HUES6 (cell line): ENCODE data around the gene ZNF775.
"Not testable (repeated sequence)": the region's sequence is repeated elsewhere in the genome, so short reads cannot be mapped to it uniquely, and the experiment has no call there.

ENCODE experiments used
- H3K27ac ChIP-seq: 2 replicates; pipeline ENCODE4 v1.7.0; 2013; ENCODE audit warnings: low read depth, mild to moderate bottlenecking, low read length, inconsistent platforms
- H3K27me3 ChIP-seq: 2 replicates; pipeline ENCODE4 v1.6.1; 2013; ENCODE audit warnings: low read length; ENCODE audit not compliant: control insufficient read depth, insufficient read depth
- H3K36me3 ChIP-seq: 2 replicates; pipeline ENCODE4 v1.6.1; 2013; ENCODE audit warnings: low read length; ENCODE audit not compliant: control insufficient read depth, insufficient read depth
- H3K4me1 ChIP-seq: 2 replicates; pipeline ENCODE4 v1.6.1; 2013; ENCODE audit warnings: low read length; ENCODE audit not compliant: control insufficient read depth, insufficient read depth
- H3K4me3 ChIP-seq: 2 replicates; pipeline ENCODE4 v1.5.1; 2013; ENCODE audit warnings: low read depth, low read length
- H3K9ac ChIP-seq: one replicate; pipeline ENCODE4 v1.6.1; 2013; ENCODE audit warnings: mild to moderate bottlenecking, low read length
- H3K9me3 ChIP-seq: 2 replicates; pipeline ENCODE4 v1.6.1; 2013; ENCODE audit warnings: low read depth, low read length; ENCODE audit not compliant: control insufficient read depth, insufficient read depth

ZNF775 gene

DNA sequence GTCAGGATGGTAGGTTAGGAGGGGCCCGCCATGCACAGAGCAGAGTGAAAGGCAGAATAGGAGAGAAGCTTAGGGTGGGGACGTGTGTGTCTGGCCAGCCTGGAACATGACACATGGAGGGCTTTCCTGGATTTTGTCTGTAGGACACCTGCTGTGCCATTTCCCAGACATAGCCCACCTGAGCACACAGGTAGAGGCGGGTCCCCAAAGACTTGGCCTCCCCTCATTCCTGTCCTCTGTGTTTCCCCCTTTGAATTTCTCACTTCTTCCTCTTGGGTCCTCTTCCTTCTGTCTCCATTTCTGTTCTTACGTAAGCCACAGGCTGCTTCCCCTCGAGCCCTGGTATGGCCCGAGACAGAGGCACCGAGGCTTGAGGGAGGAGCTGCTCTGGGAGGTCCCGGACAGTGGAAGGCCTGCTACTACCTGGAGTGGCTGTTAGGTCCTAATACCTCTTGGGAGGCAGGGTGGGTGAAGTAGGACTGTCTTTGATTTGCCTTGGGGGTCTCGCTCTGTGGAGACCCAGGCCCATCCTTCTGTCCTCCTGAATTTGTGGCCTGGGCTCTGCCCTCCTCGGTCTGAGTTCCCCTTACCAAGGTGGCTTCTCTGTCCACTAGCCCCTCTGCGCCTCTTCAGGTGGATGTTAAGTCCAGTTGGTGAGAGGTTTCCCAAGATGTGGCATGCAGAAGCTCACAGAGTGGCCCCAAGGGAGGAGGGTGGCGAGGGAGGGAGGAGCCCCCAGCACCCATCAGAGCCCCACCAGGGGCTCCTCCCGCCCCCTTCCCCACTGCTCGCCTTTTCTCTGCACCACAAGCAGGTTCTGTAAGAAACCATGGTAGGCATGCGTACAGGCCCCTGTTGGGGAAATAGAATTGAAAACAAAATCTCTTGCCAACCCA is 5.5 kb downstream of the ZNF775 start:
- H3K9me3 ChIP-seq, result no peaks in the 10 kb centered on the region
- peaks cover 17% of the 10 kb centered on the region for H3K36me3 ChIP-seq
- H3K27ac ChIP-seq, result peak overlapping the region; percentile 86
- no peaks in the 10 kb centered on the region for H3K27me3 ChIP-seq
- no peak overlapping the region for H3K4me3 ChIP-seq
- H3K9ac ChIP-seq, result peak overlapping the region; percentile 47
- H3K4me1 ChIP-seq, result peaks cover 62% of the 10 kb centered on the region

DNA sequence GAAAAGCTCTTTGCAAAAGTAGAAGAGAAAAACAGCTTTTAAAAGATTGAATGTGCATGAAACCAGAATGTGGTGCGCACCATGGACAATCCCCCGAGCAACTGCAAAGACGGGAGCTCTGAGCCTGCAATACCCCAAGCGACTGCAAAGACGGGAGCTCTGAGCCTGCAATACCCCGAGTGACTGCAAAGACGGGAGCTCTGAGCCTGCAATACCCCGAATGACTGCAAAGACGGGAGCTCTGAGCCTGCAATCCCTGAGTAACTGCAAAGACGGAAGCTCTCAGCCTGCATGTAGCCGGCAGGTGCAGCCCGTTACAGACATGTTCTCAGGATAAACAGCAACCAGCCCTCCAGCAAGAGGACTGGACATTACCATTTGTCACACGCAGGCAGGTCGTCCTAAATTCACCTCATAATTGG is 6.2 kb downstream of the ZNF775 start:
- no peak overlapping the region for H3K27ac ChIP-seq

DNA sequence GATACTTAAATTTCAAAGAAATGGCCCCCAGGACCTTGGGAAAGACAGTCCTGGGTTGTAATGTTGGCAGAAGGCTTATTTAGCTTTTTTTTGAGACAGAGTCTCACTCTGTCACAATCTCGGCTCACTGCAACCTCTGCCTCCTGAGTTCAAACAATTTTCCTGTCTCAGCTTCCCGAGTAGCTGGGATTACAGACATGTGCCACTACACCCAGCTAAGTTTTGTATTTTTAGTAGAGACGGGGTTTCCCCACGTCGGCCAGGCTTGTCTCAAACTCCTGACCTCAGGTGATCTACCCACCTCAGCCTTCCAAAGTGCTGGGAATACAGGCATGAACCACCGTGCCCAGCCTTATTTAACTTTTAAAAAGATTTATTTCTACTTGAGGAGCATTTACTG is 6.8 kb downstream of the ZNF775 start:
- Histone ChIP-seq H3K4me1 (peaks cover 51% of the 10 kb centered on the region), H3K36me3 (peaks cover 29% of the 10 kb centered on the region)
- H3K9ac ChIP-seq, H3K9me3 ChIP-seq, H3K4me3 ChIP-seq, H3K27ac ChIP-seq, H3K27me3 ChIP-seq: not testable (repeated sequence)

More for the DNA sequence above, 6.2 kb downstream of the ZNF775 start:
- H3K9ac ChIP-seq, result no peak overlapping the region
- H3K4me3 ChIP-seq, result no peak overlapping the region
- no peaks in the 10 kb centered on the region for H3K27me3 ChIP-seq
- H3K36me3 ChIP-seq, result peaks cover 23% of the 10 kb centered on the region
- no peaks in the 10 kb centered on the region for H3K9me3 ChIP-seq
- peaks cover 57% of the 10 kb centered on the region for H3K4me1 ChIP-seq

DNA sequence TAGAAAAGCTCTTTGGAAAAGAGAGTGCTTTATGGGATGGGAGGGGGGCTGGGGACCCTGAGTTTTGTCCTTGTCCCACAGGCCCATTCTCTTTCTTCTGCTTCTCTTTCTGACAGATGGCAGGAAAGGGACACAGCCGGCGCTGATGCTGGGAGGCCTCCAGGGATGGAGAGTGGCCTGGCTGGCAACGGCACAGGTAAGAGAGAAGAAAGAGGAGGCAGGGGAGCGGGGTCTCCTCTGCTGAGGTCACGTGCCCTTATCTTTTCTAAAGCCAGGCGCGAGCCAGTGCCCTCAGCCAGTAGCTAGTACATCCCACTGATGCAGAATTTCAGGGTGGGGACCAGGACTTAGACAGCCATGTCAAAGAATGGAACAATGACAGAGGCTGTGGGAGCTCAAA is 9.2 kb downstream of the ZNF775 start:
- Histone ChIP-seq H3K9ac (no peak overlapping the region), H3K4me3 (no peak overlapping the region), H3K27me3 (no peaks in the 10 kb centered on the region), H3K9me3 (no peaks in the 10 kb centered on the region), H3K27ac (no peak overlapping the region), H3K36me3 (peaks cover 29% of the 10 kb centered on the region), H3K4me1 (peaks cover 33% of the 10 kb centered on the region)

DNA sequence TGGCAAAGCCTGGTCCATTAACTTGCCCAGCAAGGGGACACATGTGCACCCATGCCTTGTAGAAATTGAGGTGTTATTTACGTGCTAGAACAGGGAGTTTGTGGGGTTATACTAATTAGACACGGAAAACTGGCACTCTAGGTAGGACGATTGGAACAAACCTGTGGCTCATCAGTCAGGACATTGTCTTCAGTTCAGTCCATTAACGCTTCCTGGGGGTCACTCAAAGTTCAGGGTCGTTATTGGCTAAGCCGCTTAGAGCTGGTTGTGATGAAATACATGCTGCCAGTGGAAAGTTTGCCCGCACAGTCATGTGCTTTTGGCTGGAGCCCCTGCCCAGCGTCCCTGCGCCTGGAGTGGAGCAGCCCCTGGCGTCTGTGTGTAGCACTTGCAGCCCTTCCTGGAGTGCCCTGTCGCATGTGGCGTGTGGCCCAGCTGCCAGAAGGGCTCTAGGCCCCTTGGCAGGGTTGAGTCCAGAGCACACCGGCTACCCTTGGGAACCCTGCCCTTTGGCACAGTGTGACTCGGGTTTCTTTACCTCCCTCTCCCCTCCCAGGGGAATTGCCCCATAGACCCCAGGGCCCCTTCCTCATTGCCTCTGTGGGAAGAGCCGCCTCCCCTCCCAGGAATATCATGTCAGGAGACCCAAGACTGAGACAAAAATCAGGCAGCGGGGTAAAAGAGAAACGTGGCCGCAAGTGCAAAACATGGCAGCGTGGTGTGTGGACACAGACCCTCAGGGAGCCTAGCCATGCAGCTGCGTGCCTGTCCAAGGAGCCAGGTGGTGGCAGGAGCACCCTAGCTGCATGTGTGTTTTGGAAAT is 9.8 kb downstream of the ZNF775 start:
- Histone ChIP-seq H3K36me3 (peaks cover 29% of the 10 kb centered on the region), H3K9ac (no peak overlapping the region), H3K27ac (no peak overlapping the region), H3K27me3 (no peaks in the 10 kb centered on the region), H3K4me3 (no peak overlapping the region), H3K4me1 (peaks cover 35% of the 10 kb centered on the region), H3K9me3 (no peaks in the 10 kb centered on the region)

DNA sequence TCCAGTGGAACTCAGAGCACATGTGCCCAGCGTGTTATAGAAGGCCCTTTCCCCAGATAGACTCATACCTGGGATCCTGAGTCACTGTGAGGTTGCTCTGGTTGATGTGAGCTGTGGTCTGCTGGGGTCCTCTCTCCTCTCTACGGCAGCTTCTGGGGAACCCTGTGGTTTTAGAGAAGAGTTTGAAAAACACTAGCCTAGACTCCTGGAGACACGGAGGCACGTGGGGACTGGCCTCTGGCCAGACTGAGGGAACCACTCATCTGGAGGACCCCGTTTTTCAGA is 10.3 kb downstream of the ZNF775 start:
- Histone ChIP-seq H3K27me3 (no peaks in the 10 kb centered on the region), H3K4me1 (peaks cover 35% of the 10 kb centered on the region), H3K4me3 (no peak overlapping the region), H3K9ac (no peak overlapping the region), H3K36me3 (peaks cover 29% of the 10 kb centered on the region), H3K9me3 (no peaks in the 10 kb centered on the region), H3K27ac (no peak overlapping the region)

DNA sequence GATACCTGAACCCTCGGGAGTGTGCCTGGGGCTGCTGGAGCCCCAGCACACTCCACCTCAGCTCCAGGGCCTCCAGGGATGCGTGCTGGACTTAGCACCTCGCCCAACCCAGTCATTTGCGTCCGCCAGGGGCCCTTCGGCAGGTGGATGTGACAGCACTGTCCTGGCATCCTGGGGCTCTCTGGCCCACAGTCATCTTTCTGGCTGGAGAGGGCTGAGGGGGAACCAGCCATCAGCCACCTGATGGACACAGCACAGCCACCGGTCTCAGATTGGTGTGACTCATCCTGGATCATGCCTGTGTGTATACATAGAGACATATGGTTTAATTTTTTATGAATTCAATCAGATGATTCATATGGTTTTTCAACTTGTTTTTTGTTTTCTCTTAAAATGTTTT is 11.1 kb downstream of the ZNF775 start:
- Histone ChIP-seq H3K4me3 (no peak overlapping the region), H3K27me3 (no peaks in the 10 kb centered on the region), H3K27ac (no peak overlapping the region), H3K4me1 (peaks cover 32% of the 10 kb centered on the region), H3K9me3 (no peaks in the 10 kb centered on the region), H3K36me3 (peaks cover 29% of the 10 kb centered on the region), H3K9ac (no peak overlapping the region)

DNA sequence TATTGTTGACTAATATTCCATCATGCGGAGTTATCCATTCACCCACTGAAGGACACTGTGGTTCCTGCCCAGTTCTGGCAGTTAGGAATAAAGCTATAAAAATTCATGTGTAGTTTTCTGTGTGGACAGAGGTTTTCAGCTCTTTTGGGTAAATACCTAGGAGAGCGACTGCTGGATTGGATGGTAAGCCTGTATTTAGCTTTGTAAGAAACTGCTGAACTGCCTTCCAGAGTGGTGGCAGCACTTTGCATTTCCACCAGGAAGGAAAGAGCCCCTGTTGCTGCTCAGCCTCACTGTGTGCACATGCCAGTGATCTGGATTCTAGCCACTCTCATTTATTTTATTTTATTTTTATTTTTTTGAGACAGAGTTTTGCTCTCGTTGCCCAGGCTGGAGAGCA is 14.2 kb downstream of the ZNF775 start:
- Histone ChIP-seq H3K27me3 (no peaks in the 10 kb centered on the region), H3K9me3 (no peaks in the 10 kb centered on the region), H3K9ac (no peak overlapping the region), H3K4me1 (peaks cover 26% of the 10 kb centered on the region), H3K36me3 (peaks cover 43% of the 10 kb centered on the region), H3K4me3 (no peak overlapping the region), H3K27ac (no peak overlapping the region)

DNA sequence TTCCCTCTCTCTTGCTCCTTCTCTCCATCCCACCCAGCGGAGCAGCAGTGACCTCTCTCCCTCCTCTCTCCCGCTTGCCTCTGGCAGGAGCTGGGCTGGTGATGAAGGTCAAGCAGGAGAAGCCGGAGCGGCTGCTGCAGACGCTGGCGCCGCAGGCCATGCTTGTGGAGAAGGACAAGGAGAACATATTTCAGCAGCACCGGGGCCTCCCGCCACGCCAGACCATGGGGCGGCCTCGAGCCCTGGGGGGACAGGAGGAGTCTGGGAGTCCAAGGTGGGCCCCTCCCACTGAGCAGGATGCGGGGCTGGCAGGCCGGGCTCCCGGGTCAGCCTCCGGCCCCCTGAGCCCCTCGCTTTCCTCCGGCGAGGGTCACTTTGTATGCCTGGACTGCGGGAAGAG is 17.3 kb downstream of the ZNF775 start:
- peaks cover 57% of the 10 kb centered on the region for H3K4me1 ChIP-seq
- H3K27ac ChIP-seq, result no peak overlapping the region
- no peaks in the 10 kb centered on the region for H3K27me3 ChIP-seq
- peaks cover 21% of the 10 kb centered on the region for H3K36me3 ChIP-seq
- no peaks in the 10 kb centered on the region for H3K9me3 ChIP-seq
- H3K4me3 ChIP-seq, result no peak overlapping the region
- no peak overlapping the region for H3K9ac ChIP-seq

DNA sequence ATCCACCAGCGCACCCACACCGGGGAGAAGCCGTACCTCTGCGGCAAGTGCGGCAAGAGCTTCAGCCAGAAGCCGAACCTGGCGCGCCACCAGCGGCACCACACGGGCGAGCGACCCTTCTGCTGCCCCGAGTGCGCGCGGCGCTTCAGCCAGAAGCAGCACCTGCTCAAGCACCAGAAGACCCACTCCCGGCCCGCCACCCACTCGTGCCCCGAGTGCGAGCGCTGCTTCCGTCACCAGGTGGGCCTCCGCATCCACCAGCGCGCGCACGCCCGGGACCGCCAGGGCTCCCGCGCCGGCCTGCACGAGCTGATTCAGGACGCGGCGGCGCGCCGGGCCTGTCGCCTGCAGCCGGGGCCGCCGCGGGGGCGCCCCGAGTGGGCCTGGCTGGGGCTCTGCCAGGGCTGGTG is 17.7 kb downstream of the ZNF775 start:
- Histone ChIP-seq H3K4me3 (no peak overlapping the region), H3K4me1 (peaks cover 61% of the 10 kb centered on the region), H3K27ac (no peak overlapping the region), H3K27me3 (no peaks in the 10 kb centered on the region), H3K9ac (no peak overlapping the region), H3K9me3 (no peaks in the 10 kb centered on the region), H3K36me3 (peaks cover 21% of the 10 kb centered on the region)
